ENCODE measurements around the gene TMEM53.

TMEM53 gene

DNA sequence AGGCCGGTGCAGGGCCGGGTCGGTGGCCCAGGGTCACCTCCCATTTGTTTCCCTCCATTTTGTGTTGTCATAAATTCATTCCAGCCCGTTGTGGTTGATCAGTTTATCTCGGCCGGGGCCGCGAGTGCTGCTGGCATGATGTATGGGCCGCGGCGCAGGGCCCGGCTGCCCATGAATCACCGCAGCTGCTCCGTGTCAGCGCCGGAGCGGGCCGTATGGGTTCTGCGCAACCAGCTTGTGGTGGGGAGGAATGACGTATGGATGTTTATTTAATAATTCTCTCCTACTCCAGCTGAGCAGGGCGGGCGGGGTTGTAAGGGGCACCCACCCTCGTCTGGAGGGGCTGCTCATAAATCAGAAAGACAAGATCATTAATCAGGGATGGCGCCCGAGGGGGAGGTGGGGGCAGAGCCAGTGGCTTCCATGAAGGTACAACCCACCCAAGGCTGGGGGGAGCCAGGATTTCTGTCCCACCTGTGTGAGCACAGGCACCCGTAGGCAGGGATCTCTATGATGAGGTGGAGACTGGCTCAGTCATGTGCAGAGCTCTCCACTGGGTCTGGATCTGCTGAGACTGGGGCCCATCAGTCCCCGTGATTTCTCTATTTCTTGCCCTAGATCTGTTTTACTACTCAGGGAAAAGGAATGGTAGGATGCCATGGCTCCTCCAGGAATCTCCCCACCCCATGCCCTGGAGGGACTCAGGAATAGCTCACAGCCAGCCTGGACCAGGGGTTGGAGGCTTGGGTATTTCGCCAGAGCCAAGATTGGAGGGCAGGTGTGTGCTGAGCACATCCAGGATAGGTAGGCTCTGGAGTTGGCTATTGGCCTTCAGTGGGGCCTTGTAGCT lies 27.8 kb downstream of the TMEM53 start:
- H3K36me3 ChIP-seq, result peaks cover 89% of the 10 kb centered on the region

DNA sequence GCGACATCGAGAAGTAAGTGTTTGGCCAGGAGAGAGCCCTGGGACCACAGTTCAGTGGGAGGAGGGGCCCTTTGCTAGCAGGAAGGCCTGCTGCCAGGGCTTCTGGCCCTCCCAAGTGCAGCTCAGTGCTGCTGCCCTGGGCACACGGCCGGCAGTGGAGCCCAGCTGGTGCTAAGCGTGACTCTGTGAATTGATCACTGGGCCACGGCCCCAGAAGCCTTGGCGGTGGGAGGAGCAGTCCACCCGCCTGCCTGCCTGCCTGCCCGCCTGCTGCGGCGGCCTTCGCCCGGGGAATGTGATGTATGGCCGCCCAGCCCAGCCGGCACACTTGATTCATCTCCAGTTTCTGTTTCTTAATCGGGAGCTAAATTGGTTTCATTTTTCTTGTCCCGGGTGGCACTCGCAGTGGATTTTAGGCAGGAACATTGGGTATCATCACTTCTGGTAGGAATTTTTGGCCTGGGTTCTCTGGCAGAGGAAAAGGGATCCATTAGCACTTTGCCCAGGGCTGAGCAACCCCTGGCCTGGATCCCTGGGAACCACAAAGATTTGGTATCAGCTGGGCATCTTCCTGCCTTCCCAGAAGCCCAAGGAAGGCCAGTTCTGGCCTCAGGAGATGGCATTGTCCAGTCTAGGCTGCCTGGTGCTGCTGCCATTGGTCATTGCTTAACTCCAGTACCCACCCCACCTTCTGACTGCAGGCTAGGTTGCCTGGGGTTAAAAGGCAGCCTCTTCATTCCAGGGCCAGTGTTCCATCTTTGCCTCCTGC lies 28.6 kb downstream of the TMEM53 start:
- Histone ChIP-seq H3K9me3 (ENCODE audit: severe bottlenecking) (no peaks in the 10 kb centered on the region), H3K27ac (no peak overlapping the region), H3K27me3 (ENCODE audit: insufficient read depth, low read depth, severe bottlenecking) (no peaks in the 10 kb centered on the region), H3K36me3 (peaks cover 90% of the 10 kb centered on the region), H3K4me3 (ENCODE audit: low read depth, low read length) (no peak overlapping the region)
- DNase-seq, result no peak
- TF ChIP-seq, protein P1, sequence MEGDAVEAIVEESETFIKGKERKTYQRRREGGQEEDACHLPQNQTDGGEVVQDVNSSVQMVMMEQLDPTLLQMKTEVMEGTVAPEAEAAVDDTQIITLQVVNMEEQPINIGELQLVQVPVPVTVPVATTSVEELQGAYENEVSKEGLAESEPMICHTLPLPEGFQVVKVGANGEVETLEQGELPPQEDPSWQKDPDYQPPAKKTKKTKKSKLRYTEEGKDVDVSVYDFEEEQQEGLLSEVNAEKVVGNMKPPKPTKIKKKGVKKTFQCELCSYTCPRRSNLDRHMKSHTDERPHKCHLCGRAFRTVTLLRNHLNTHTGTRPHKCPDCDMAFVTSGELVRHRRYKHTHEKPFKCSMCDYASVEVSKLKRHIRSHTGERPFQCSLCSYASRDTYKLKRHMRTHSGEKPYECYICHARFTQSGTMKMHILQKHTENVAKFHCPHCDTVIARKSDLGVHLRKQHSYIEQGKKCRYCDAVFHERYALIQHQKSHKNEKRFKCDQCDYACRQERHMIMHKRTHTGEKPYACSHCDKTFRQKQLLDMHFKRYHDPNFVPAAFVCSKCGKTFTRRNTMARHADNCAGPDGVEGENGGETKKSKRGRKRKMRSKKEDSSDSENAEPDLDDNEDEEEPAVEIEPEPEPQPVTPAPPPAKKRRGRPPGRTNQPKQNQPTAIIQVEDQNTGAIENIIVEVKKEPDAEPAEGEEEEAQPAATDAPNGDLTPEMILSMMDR (IDR thresholded peaks at IDR 0.05; ENCODE audit: low read depth, low read length), result no peak

More for the DNA sequence above, 27.8 kb downstream of the TMEM53 start:
- Histone ChIP-seq H3K9me3 (ENCODE audit: severe bottlenecking) (no peaks in the 10 kb centered on the region), H3K27ac (no peak overlapping the region), H3K4me3 (ENCODE audit: low read depth, low read length) (no peak overlapping the region), H3K27me3 (ENCODE audit: insufficient read depth, low read depth, severe bottlenecking) (no peaks in the 10 kb centered on the region)
- TF ChIP-seq, protein P1 (IDR thresholded peaks at IDR 0.05; ENCODE audit: low read depth, low read length), result no peak
- DNase-seq, result no peak

DNA sequence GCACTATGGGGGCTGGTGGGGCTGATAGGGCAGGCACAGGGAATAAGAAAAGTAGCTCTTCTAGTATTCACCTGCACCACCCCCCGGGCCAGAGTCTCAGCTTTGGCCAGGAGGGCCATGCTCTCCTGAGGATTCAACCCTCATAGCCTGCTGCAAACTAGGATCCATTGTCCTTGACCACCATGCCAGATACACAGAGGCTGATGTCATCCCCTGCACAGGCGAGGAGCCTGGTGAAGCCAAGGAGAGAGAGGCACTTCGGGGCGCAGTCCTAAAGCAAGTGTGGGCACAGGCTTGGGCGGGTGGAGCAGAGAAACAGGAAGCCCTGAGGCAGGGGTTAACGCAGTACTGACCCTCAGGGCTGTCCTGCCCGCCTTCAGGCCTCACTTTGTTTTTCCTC lies 29.5 kb downstream of the TMEM53 start:
- DNase-seq, result no peak
- Histone ChIP-seq H3K27ac (no peak overlapping the region), H3K36me3 (peaks cover 86% of the 10 kb centered on the region), H3K27me3 (ENCODE audit: insufficient read depth, low read depth, severe bottlenecking) (no peaks in the 10 kb centered on the region), H3K4me3 (ENCODE audit: low read depth, low read length) (no peak overlapping the region), H3K9me3 (ENCODE audit: severe bottlenecking) (no peaks in the 10 kb centered on the region)
- TF ChIP-seq, protein P1 (IDR thresholded peaks at IDR 0.05; ENCODE audit: low read depth, low read length), result no peak

DNA sequence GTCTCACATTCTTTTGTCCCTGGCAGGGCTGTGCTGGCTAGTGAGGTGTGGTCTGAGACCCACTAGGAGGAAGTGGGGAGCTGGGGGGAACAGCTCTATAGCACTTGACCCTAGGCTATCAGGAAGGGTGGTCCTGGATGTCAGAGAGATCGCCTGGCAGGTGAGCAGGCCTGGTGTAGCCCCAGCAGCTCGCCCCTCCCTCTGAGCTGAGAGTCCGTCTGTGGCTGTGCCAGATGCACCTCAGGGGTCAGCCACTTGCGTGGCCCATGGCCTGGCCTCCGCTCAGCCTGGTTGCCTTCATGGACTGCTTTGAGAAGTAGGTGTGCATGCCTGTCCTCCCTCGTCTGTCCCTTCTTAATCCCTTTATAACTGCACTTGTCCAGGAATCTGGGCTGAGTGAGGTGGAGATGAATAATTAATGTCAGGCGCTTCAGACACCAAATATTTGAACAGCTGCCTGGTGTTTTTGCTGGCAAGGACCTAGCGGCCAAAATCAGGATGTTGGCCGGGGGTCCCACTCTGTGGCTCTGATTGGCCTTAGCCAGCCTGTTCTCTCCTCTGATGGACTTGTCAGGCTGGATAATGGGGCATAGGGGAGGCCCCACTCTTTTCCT lies 30.5 kb downstream of the TMEM53 start:
- H3K27me3 ChIP-seq (ENCODE audit: insufficient read depth, low read depth, severe bottlenecking), result no peaks in the 10 kb centered on the region
- no peak for DNase-seq
- H3K36me3 ChIP-seq, result peaks cover 86% of the 10 kb centered on the region
- H3K4me3 ChIP-seq (ENCODE audit: low read depth, low read length), result no peak overlapping the region
- TF ChIP-seq, protein P1 (IDR thresholded peaks at IDR 0.05; ENCODE audit: low read depth, low read length), result no peak
- H3K9me3 ChIP-seq (ENCODE audit: severe bottlenecking), result no peaks in the 10 kb centered on the region
- peak overlapping the region; percentile 97 for H3K27ac ChIP-seq

DNA sequence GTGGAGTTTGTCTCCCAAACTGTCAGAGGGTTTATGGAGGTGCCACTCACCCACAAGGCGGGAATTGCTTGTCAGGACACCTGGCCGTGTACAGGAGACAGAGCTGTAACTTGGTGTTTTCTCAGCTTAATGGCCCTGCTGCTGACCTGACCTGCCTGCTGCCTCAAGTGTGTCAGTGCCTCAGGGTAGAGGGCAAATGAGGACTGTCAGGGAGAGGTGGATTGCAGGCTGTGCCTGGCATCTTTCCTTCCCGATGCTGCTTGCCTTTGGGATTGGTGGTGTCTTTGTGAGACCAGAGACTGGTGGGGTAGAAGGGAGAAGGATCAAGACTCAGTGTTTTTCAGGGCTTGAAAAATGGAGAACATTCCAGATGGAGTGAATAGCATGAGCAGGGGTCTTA lies 31.4 kb downstream of the TMEM53 start:
- TF ChIP-seq, protein P1 (IDR thresholded peaks at IDR 0.05; ENCODE audit: low read depth, low read length), result no peak
- peak; percentile 34 for DNase-seq
- no peaks in the 10 kb centered on the region for H3K27me3 ChIP-seq (ENCODE audit: insufficient read depth, low read depth, severe bottlenecking)
- H3K36me3 ChIP-seq, result peaks cover 82% of the 10 kb centered on the region
- no peaks in the 10 kb centered on the region for H3K9me3 ChIP-seq (ENCODE audit: severe bottlenecking)
- peak overlapping the region; percentile 97 for H3K27ac ChIP-seq
- no peak overlapping the region for H3K4me3 ChIP-seq (ENCODE audit: low read depth, low read length)

All from WERI-Rb-1 (cell line).